ENCODE data around the gene SV2B.
"Not testable (repeated sequence)": the region's sequence is repeated elsewhere in the genome, so short reads cannot be mapped to it uniquely, and the experiment has no call there.

The SV2B gene

GRCh38 chr15:91099995-91100813 is at the start of gene SV2B:
TSS of gene SV2B (plus strand) at chr15:91100257. CDS start at chr15:91226264, 126,007 bp downstream.
- DNase-seq: no peak

DNA sequence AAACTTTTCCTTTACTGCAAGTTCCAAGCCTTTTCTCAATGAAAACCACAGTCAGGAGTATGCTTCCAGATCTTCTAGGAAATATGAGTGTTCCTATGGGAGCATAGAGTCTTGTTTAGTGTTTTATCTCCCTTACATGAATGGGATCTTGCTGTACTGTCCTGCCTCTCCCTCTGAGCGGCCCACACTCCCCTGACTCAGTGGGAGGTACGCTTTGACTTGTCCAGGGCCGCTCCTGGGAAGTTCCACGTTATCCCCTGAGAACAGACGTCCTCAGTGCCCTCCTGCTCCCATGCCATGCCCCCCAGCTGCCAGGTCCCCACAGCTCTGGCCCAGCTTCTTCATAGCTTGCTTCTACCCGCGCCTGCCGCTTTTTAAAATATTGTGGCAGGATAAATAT is 48.8 kb upstream of the SV2B start:
- DNase-seq: no peak

GRCh38 chr15:91054816-91055215 is 45.2 kb upstream of the SV2B start:
- no peak for DNase-seq

DNA sequence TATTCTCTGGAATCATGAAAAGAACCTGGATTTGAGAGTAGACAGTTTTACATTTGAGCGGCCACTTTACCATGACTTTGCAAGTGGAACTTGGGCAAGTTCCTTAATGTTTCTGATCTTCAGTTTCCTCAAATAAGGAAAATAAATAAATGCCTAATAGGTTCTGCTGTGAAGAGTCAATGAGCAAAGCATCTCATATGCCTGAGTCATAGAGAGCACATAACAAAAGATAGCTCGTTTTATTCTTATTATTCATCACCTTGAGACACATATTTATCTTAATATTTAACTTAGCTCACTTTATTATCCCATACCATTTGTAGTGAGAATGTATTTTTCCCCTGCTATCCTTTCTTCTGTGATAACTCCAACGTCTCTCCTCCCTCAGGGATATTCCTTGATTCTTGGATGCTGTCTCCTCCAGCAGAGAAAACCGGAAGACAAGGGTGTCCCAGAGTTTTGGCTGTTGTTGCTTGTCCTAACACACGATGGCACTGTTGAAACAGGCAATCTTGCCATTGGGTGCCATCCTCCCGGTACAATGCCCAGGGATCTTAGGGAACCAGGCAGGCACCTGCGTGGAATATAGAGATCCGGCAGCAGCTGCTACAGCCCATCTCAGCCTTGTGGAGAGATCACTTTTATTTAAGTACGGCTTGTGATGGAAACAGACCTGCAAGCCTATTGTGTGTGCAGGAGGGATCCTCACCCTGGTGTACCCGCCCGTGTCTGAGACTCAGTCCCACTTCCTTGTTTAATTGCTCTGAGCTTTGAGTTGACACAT is 44.3 kb upstream of the SV2B start:
- peak in 1 of 2 donors; percentile 19 for DNase-seq

GRCh38 chr15:91061230-91061629 is 38.8 kb upstream of the SV2B start:
- DNase-seq: no peak

DNA sequence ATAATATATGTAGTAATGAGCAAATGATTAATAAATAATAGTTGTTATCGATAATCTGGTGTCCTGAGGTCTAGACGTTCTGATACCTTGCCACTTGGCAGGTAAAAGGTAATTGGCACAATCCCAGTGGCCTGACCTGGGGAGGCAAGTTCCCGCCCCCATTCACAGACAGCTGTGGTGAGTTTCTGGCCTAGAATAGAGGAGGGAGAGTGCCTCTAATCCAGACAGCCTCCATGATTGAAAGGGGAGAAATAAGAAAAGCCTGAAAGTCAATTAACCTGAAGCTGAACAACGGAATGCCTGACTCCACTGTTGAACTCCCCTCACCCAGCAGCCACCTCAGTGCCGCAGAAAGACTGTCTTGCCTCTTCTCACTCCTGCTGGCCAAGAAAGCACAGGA is 38.1 kb upstream of the SV2B start:
- DNase-seq: no peak

DNA sequence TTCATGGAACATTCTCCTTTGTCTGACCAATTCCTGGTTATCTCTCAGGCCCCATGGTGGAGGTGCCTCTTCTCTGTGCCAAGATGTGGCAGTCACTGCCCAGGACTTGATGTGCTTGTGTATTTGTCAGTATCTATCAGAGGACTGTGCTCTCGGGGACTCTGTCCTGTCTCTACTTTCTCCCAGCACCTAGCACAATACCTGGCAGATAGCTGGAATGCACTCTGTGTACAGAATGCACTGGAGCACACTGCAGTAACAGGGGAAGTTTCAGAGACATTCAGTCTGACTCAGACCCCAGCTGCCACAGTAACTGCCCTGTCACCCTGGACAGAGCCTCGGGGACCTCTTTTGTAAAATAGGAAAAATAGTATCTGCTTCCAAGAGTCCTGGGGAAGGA is 34.6 kb upstream of the SV2B start:
- no peak for DNase-seq

DNA sequence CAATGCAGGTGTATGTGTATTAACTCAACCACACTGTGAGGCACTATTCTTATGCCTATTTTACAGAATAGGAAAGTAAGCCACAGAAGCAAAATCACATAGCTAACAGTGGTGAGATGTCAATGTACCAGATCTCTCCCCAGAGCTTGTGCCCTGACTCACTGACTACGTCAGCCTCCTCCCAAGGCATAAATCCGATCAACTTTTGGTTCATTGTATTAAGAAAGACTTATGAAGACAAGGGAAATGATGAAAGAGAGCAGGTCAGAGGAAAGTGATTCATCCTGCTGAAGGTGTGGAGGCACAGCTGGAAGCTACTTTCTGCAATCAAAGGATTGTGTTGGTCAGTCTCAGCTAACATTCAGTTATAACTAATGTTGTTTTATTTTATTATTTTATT is 33.0 kb upstream of the SV2B start:
- DNase-seq: no peak

GRCh38 chr15:91068436-91068835 is 31.6 kb upstream of the SV2B start:
- DNase-seq: no peak

GRCh38 chr15:91068966-91069365 is 31.1 kb upstream of the SV2B start:
- no peak for DNase-seq

- DNase-seq: no peak
Measured at GRCh38 chr15:91070872-91071271, 29.2 kb upstream of the SV2B start.

GRCh38 chr15:91072161-91072560 is 27.9 kb upstream of the SV2B start:
- no peak for DNase-seq

DNA sequence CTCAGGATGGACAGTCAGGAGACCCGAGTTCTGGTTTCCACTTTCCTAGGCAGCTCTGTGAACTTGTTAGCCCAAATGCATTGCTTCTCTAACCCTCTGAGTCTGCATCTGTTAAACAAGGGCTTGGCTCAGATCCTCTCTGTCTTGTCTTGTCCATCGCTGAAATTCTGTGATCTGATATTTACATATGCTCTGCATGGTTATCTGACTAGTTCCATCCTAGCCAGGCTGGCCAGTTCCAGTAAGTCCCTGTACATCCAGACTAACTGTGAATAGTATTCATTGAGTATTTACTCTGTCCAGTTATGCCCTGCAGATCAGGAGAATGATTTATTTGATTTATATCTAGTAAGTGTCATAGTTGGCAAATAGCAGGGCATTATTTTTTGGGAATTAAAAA is 27.0 kb upstream of the SV2B start:
- DNase-seq: no peak

DNA sequence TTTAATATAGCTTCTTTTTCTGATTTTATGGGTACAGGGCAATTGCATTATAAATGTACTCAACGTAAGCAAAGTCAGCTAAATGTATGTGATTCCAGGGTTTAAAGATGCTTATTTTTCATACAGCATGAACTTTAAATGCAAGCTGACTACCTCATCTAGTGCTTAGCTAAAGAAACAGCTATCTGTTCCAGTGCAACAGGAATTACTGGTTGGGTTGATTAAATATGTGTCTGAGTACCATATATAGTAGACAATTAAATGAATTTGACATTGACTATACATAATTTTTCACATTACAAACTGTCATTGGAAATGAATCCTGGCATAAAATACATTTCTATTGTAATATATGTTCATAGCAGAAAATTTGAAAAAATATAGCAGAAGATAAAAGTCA is 26.3 kb upstream of the SV2B start:
- DNase-seq: no peak

- no peak for DNase-seq
Measured at GRCh38 chr15:91075739-91076138, 24.3 kb upstream of the SV2B start.

- no peak for DNase-seq
Measured at GRCh38 chr15:91077029-91077428, 23.0 kb upstream of the SV2B start.

DNA sequence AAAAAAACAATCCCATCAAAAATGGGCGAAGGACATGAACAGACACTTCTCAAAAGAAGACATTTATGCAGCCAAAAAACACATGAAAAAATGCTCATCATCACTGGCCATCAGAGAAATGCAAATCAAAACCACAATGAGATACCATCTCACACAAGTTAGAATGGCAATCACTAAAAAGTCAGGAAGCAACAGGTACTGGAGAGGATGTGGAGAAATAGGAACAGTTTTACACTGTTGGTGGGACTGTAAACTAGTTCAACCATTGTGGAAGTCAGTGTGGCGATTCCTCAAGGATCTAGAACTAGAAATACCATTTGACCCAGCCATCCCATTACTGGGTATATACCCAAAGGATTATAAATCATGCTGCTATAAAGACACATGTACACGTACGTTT is 6.2 kb upstream of the SV2B start:
- not testable (repeated sequence) for DNase-seq

- no peak for DNase-seq
Measured at GRCh38 chr15:91098451-91098850, 1.6 kb upstream of the SV2B start.

GRCh38 chr15:91099616-91099994 is 452 bp upstream of the SV2B start:
- DNase-seq: no peak

GRCh38 chr15:91100814-91101607 is 954 bp downstream of the SV2B start:
- DNase-seq: no peak

- DNase-seq: no peak
Measured at GRCh38 chr15:91101608-91101920, 1.5 kb downstream of the SV2B start.

GRCh38 chr15:91102546-91103330 is 2.7 kb downstream of the SV2B start:
- DNase-seq: no peak

DNA sequence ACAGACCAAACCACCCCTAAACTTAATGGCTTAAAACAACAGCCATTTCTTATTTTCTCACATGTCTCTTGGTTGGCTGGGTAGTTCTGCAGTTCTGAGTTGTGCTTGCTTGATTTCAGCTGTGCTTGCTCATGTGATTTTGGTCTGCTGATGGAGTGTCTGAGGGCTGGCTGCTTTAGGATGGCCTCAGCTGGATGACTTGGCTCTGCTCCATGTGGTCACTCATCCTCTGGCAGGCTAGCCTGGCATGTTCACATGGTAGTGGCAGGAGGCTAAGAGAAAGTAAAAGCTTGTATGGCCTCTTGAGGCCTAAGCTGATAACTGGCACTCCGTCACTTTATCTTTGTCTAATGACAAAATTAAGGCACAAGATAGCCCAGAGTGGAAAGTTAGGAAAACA is 4.1 kb downstream of the SV2B start:
- no peak for DNase-seq

All from bone marrow (tissue), 2 donors.